Measurements from ENCODE around the gene PEAK3.

PEAK3 gene

DNA sequence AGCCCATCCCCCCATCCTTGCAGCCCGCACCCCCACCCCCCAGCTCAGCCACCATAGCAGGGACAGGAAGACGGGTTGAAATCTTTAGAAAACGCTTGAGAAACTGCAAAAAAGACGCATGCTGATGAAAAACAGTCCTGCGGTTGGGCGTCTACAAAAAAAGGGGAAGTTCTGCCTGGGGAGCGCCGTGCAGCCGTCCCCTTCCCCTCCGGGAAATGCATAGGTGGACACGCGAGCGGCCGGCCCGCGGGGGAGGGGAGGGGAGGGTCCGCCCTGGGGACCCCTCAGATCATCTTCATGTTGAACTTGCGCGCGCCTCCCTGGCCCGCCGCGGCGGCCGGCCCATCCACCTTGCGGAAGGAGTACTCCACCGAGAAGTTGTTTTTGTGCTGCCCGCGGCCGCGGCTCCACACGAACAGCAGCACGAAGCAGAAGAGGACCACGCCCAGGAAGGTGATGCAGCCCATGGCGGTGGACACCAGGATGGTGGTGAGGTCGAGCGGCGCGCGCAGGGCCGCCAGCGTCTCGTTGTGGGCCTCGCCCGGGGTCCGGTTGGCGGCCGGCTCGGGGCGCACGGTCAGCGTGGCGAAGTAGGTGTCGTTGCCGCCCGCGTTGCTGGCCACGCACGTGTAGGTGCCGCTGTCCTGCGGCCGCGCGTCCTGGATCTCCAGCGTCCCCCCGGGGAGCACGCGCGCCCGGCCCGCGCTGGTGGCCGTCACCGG lies 7.9 kb upstream of the PEAK3 start:
- CTCF ChIA-PET: no interaction called here

GRCh38 chr19:2288818-2289713 lies 7.1 kb upstream of the PEAK3 start:
- ChIA-PET POLR2A (ENCODE audit: low non-redundant PET) (no interaction called here), CTCF (interaction anchor here (0.7 kb wide), 1 partner anchor 104 kb away, joined by 3 read pairs; no protein-coding TSS in a partner anchor)
- H3K27ac ChIP-seq: no peak overlapping the region
- TF ChIP-seq, protein P1, sequence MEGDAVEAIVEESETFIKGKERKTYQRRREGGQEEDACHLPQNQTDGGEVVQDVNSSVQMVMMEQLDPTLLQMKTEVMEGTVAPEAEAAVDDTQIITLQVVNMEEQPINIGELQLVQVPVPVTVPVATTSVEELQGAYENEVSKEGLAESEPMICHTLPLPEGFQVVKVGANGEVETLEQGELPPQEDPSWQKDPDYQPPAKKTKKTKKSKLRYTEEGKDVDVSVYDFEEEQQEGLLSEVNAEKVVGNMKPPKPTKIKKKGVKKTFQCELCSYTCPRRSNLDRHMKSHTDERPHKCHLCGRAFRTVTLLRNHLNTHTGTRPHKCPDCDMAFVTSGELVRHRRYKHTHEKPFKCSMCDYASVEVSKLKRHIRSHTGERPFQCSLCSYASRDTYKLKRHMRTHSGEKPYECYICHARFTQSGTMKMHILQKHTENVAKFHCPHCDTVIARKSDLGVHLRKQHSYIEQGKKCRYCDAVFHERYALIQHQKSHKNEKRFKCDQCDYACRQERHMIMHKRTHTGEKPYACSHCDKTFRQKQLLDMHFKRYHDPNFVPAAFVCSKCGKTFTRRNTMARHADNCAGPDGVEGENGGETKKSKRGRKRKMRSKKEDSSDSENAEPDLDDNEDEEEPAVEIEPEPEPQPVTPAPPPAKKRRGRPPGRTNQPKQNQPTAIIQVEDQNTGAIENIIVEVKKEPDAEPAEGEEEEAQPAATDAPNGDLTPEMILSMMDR (conservative IDR thresholded peaks at IDR 0.05; ENCODE audit: low read depth): no peak
- no peak for DNase-seq (ENCODE audit: low spot score)

More for the DNA sequence above, 7.9 kb upstream of the PEAK3 start:
- TF ChIP-seq, protein P1 (conservative IDR thresholded peaks at IDR 0.05; ENCODE audit: low read depth): no peak
- no peak overlapping the region for H3K27ac ChIP-seq
- POLR2A ChIA-PET (ENCODE audit: low non-redundant PET): no interaction called here
- DNase-seq (ENCODE audit: low spot score): no peak

DNA sequence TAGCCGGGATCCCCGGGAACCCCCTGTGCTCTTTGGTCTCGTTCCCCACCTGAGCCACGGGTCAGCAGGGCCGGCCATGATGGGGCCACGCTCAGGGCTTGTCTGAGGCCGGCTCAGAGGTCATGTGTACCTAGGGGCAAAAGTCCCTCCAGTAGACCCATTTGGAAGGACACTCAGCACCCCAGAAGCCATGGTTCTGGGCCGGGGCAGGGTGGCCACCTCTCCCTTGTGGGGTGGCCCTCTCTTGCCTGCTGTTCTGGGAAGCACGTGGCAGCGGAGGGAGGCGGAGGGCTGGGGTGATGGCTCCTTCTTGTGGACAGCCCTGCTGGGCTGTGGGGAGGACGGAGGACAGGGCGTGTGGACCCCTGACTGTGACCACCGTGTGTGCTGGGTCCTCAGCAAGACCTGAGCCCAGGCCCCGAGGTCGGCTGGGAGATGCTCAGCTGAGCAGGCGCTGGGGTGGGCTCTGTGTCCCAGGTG lies 6.4 kb upstream of the PEAK3 start:
- ChIA-PET CTCF (no interaction called here), POLR2A (ENCODE audit: low non-redundant PET) (no interaction called here)
- DNase-seq (ENCODE audit: low spot score): no peak
- TF ChIP-seq, protein P1 (conservative IDR thresholded peaks at IDR 0.05; ENCODE audit: low read depth): no peak
- no peak overlapping the region for H3K27ac ChIP-seq

GRCh38 chr19:2287585-2288337 lies 5.8 kb upstream of the PEAK3 start:
- POLR2A ChIA-PET (ENCODE audit: low non-redundant PET): no interaction called here
- no peak overlapping the region for H3K27ac ChIP-seq

DNA sequence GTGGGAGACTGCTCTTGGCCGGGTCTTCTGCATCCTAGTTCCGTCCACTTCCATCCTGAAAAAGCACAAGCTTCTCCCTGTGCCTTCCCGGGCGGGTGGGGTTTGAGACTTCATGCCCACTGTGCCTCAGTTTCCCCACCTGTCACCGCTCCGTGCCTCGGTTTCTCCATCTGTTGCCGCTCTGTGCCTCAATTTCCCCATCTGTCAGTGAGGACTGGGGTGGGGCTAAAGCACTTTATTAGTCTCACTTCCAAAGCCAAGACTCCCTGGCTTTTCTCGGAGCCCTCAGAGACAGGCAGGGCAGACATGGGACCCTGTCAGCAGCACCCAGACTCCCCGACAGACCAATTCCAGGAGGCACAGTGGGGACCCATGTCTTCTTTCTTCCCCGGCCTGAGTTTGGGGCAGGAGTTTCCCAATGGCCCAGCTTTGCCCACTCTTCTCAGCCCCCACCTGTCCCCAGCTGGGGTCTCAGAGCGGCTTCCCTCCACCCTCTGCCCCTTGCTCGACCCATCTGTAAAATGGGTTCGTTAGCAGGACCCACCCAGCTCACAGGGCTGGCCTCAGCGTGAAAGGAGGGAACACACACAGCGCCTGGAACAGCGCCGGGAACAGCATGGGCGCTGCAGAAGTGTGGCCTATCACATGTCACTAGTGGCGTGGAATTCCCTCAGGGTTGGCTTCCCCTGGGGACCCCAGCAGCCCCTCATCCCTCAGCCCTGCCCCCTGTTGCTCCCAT lies 4.6 kb upstream of the PEAK3 start:
- TF ChIP-seq, protein P1 (conservative IDR thresholded peaks at IDR 0.05; ENCODE audit: low read depth): no peak
- CTCF ChIA-PET: interaction anchor here (1.0 kb wide), 1 partner anchor 68 kb away, joined by 3 read pairs; no protein-coding TSS in a partner anchor
- DNase-seq (ENCODE audit: low spot score): no peak
- POLR2A ChIA-PET (ENCODE audit: low non-redundant PET): interaction anchor here (0.5 to 0.6 kb wide), 3 partner anchors 8 to 597 kb away, joined by 3 to 6 read pairs (median 5); no protein-coding TSS in a partner anchor
- no peak overlapping the region for H3K27ac ChIP-seq

More at GRCh38 chr19:2287585-2288337, 5.8 kb upstream of the PEAK3 start:
- CTCF ChIA-PET: interaction anchor here (0.7 kb wide), 1 partner anchor 28 kb away, joined by 3 read pairs; no protein-coding TSS in a partner anchor
- no peak for DNase-seq (ENCODE audit: low spot score)
- TF ChIP-seq, protein P1 (conservative IDR thresholded peaks at IDR 0.05; ENCODE audit: low read depth): no peak

All from RWPE1 (cell line).